NCI-H1048 (cell line): ENCODE data around the gene IGLL1.
"Not testable (repeated sequence)": the region's sequence is repeated elsewhere in the genome, so short reads cannot be mapped to it uniquely, and the experiment has no call there.

ENCODE experiments used
- DNase-seq: peaks from one replicate; lab custom pipeline; 2025; lab: John Stamatoyannopoulos, UW

The IGLL1 gene

DNA sequence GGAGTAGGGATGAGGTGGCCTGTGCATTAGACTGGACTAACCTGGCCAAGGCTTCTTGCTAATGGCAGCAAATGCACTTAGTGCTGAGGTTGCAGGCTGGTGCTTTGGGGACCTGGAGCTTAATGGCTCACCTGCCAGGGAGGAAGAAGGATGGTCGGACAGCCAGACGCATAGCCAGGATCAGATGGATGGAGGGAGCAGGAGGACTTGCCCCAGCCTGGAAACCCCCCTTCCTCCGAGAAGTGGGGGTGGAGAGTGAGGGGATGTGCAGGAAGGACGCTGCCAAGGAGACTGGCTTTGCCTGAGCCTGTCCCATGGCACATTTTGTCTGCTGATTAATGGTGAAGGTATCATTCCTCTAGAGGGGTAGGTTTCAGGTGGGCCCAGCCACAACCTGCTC lies 17.9 kb downstream of the IGLL1 start:
- no peak for DNase-seq

DNA sequence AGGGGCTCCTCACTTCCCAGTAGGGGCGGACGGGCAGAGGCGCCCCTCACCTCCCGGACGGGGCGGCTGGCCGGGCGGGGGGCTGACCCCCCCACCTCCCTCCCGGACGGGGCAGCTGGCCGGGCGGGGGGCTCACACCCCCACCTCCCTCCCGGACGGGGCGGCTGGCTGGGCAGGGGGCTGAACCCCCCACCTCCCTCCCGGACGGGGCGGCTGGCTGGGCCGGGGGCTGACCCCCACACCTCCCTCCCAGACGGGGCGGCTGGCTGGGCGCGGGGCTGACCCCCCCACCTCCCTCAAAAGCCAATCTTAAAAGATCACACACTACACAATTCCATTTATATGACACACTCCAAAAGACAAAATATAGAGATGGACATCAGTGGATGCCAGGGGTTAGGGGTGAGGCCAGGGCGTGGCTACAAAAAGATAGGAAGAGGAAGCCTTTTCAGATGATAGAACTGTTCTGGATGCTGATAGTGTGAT lies 19.0 kb downstream of the IGLL1 start:
- not testable (repeated sequence) for DNase-seq

- not testable (repeated sequence) for DNase-seq
Observed at GRCh38 chr22:23560215-23560614, 19.9 kb downstream of the IGLL1 start.

GRCh38 chr22:23557467-23557866 lies 22.6 kb downstream of the IGLL1 start:
- DNase-seq = no peak

GRCh38 chr22:23557036-23557435 lies 23.1 kb downstream of the IGLL1 start:
- DNase-seq = no peak

DNA sequence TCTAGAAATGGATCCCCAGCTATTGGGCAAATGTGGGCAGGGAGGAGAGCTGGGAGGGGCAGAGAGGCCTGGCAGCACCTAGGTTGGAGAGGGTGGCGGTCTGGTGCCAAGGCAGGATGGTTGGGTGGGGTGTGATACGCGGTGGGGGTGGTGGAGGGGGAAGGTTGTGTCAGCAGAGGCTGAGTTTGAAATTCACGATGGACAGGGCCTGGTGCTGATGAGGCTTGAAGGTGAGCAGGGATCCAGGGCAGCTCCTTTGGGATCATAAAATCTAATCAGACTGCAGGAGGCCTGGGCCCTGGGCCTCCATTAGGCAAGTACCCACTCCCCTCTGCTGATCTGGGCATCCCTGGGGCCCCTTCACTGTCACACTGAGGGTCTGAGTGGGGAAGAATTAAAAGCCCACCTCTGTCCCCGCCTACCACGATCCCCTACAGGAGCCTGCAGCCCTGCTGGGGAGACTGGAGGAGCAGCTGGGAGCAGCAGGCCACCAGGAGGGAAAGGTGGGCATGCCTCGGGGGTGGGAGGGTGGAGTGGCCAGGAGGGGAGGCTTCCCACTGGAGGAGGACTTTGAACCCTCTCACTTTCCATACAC lies 24.0 kb downstream of the IGLL1 start:
- no peak for DNase-seq

GRCh38 chr22:23555118-23555517 lies 25.0 kb downstream of the IGLL1 start:
- DNase-seq = no peak

- no peak for DNase-seq
Observed at GRCh38 chr22:23553924-23554870, 25.9 kb downstream of the IGLL1 start.

GRCh38 chr22:23553438-23553837 lies 26.7 kb downstream of the IGLL1 start:
- DNase-seq = no peak

DNA sequence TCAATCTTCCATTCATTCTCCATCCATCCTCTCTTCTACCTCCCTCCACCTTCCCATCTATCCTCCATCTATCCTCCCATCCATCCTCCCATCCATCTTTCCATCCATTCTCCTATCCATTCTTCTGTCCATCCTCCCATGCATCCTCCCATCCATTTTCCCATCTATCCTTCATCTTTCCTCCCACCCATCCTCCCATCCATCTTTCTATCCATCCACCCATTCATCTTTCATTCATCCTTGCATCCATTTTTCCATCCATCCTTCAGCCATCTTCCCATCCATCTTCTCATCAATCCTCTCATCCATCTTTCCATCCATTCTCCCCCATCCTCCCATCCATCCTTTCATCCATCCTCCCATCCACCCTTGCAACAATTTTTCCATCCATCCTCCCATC lies 27.5 kb downstream of the IGLL1 start:
- DNase-seq = no peak

- no peak for DNase-seq
Observed at GRCh38 chr22:23551385-23551784, 28.7 kb downstream of the IGLL1 start.

GRCh38 chr22:23550049-23550650 lies 29.9 kb downstream of the IGLL1 start:
- no peak for DNase-seq

DNA sequence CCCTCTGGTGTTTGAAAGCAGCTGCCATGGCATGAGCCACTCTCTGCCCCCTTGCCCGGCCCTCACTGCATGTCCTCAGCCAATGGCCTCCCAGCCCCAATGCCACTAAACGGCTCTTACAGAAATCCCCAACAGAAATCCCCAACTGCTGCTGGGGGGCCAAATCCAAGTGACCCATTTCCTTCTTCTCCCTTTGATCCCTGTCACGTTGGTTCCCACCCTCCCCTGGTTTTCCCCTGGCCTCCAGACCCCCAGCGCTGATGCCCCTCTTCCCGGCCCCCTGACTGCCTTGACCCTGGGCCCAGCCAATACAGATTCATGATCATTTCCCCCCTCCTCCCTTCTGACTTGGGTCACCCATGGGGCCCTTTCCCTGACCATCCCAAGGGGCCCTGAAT lies 30.9 kb downstream of the IGLL1 start:
- DNase-seq = no peak

DNA sequence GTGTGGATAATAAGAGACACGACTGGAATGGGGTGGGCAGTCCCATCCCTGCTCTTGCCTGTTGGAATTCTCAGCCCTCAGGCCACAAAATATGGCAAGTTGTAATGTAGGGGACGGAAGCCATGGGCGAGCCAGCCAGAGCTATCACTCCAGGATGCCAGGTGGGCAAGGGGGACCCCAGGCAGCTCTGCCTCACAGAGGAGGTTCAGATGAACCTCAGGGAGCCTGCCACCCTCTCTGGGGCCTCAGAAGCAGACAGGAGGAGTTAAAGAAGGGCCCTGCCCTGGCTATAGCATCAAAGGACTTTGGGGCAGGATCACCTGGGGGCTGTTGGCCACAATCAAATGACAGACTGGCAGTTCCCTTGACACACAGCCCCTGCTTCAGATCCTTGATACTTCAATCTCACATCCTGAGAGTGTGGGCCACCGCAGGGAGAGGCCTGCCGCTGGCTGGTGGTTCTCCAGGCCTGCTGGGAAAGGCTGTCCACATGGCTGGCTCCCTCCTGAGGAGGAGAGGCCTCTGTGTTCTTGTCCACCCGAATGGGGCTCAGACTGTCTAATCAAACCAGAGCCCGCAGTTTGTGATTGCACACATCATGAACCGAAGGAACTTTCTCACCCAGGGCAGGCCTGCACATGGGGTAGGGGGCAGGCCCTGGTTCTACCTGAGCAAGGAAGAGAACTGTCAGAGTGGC lies 31.4 kb downstream of the IGLL1 start:
- no peak for DNase-seq

GRCh38 chr22:23547818-23548500 lies 32.1 kb downstream of the IGLL1 start:
- no peak for DNase-seq

DNA sequence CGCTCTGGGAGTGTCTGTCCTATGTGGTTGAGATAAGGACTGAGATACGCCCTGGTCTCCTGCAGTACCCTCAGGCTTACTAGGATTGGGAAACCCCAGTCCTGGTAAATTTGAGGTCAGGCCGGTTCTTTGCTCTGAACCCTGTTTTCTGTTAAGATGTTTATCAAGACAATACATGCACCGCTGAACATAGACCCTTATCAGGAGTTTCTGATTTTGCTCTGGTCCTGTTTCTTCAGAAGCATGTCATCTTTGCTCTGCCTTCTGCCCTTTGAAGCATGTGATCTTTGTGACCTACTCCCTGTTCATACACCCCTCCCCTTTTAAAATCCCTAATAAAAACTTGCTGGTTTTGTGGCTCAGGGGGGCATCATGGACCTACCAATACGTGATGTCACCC lies 32.7 kb downstream of the IGLL1 start:
- DNase-seq = not testable (repeated sequence)

DNA sequence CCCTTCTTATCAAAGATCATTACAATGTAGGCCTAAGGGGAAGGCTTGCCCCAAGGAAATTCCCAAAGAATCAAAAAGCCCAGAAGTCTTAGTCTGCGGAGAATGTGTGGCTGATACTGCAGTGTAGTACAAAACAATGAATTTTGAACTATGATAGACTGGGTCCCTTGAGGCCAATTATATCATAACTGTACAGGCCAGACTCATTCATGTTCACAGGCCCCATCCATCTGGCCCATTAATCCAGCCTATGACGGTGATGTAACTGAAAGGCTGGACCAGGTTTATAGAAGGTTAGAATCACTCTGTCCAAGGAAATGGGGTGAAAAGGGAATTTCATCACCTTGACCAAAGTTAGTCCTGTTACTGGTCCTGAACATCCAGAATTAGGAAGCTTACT lies 35.2 kb downstream of the IGLL1 start:
- DNase-seq = no peak

GRCh38 chr22:23543506-23544000 lies 36.5 kb downstream of the IGLL1 start:
- DNase-seq = not testable (repeated sequence)

- no peak for DNase-seq
Observed at GRCh38 chr22:23542933-23543332, 37.2 kb downstream of the IGLL1 start.

- not testable (repeated sequence) for DNase-seq
Observed at GRCh38 chr22:23542391-23542790, 37.7 kb downstream of the IGLL1 start.

DNA sequence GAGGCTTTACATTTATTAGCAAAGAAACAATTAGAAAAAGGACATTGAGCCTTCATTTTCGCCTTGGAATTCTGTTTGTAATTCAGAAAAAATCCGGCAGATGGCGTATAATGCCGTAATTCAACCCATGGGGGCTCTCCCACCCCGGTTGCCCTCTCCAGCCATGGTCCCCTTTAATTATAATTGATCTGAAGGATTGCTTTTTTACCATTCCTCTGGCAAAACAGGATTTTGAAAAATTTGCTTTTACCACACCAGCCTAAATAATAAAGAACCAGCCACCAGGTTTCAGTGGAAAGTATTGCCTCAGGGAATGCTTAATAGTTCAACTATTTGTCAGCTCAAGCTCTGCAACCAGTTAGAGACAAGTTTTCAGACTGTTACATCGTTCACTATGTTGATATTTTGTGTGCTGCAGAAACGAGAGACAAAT lies 38.2 kb downstream of the IGLL1 start:
- DNase-seq = not testable (repeated sequence)
